ENCODE data around the gene SEPHS2. TPM values are rescaled to one million over a fixed set of nuclear protein-coding genes. Genes with fewer than 3 reads are reported as not detected.

Gene SEPHS2
- total and polyA plus RNA-seq, 2 donors (not counting 3 experiments of a cell fraction or from before 2014, with no cell fraction given) = 22.9 to 32.8 TPM

DNA sequence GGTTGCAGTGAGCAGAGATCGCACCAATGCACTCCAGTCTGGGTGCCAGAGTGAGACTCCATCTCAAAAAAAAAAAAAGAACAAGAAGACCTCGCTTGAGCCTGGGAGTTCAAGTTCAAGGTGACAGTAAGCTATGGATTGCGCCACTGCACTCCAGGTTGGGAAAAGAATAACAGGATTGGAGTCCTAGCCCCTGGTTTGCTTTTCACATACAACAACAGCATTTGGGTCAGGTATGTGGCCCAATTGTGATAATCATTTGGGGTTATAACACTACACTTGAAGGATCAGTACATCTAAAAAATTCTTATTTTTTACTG lies 3.4 kb upstream of the SEPHS2 start:
- H4K20me1 ChIP-seq (replicated peaks; ENCODE audit: control insufficient read depth, extremely low read depth, insufficient read depth, low read length) = no peaks in the 10 kb centered on the region
- H2AFZ ChIP-seq (ENCODE audit: low read depth, low read length) = no peak overlapping the region
- H3K9ac ChIP-seq (replicated peaks; ENCODE audit: extremely low read depth, insufficient read depth, low read length) = no peak overlapping the region
- DNase-seq (ENCODE audit: low read depth, low spot score) (no peak), FAIRE-seq (no peak)
- peaks cover 11% of the 10 kb centered on the region for H3K4me1 ChIP-seq (ENCODE audit: control insufficient read depth, extremely low read depth, insufficient read depth, low read length)
- peaks cover 11% of the 10 kb centered on the region for H3K79me2 ChIP-seq (ENCODE audit: control insufficient read depth, insufficient read depth, low read length)
- H3K9me3 ChIP-seq (replicated peaks; ENCODE audit: control insufficient read depth, insufficient read depth, low read length) = no peaks in the 10 kb centered on the region
- H3K36me3 ChIP-seq (ENCODE audit: control insufficient read depth in 2 of 2, extremely low read depth in 1 of 2, insufficient read depth in 2 of 2, low read length in 2 of 2) = no peaks in the 10 kb centered on the region
- CTCF ChIA-PET = interaction anchor here (0.8 to 5.7 kb wide), 14 partner anchors 20 to 246 kb away, joined by 3 to 47 read pairs (median 5); partner anchors contain the start of genes ZNF689 and ZNF747
- no peaks in the 10 kb centered on the region for H3K9me1 ChIP-seq (replicated peaks; ENCODE audit: control insufficient read depth, extremely low read depth, insufficient read depth, low read length)
- intact Hi-C loops (cut with micrococcal nuclease) = loop anchor here (1.0 to 5.0 kb wide), 6 partner anchors 43 to 243 kb away; partner anchors contain the start of gene ZNF768
- no TSS peak for BruUV-seq (replicated peaks)
- no peak overlapping the region for H3K4me2 ChIP-seq (ENCODE audit: insufficient read depth, low read length)
- H3K4me3 ChIP-seq (replicated peaks in 1 of 3; ENCODE audit: insufficient read depth in 1 of 3, low read depth in 1 of 3, low read length in 3 of 3) = no peak overlapping the region
- POLR2A ChIA-PET = no interaction called here
- dilution Hi-C loops (cut with MboI; ENCODE audit: extremely low pct_ligation_motif_present, low sequenced_read_pairs) = no loop called here
- TF ChIP-seq POLR2A (IDR thresholded peaks at IDR 0.05; ENCODE audit: low read depth, low read length) = no peak
- no peak for TF ChIP-seq CTCF (IDR thresholded peaks at IDR 0.05; ENCODE audit: extremely low read depth in 1 of 2, insufficient read depth in 1 of 2, low read depth in 1 of 2, low read length in 2 of 2)
- H3K27ac ChIP-seq (ENCODE audit: insufficient read depth, low read depth, low read length) = no peak overlapping the region
- H3K27me3 ChIP-seq (ENCODE audit: control insufficient read depth in 2 of 2, insufficient read depth in 2 of 2, low read length in 2 of 2) = no peaks in the 10 kb centered on the region

- Histone ChIP-seq H3K36me3 (ENCODE audit: control insufficient read depth in 2 of 2, extremely low read depth in 1 of 2, insufficient read depth in 2 of 2, low read length in 2 of 2) (no peaks in the 10 kb centered on the region), H3K4me1 (ENCODE audit: control insufficient read depth, extremely low read depth, insufficient read depth, low read length) (peaks cover 11% of the 10 kb centered on the region), H3K9me1 (replicated peaks; ENCODE audit: control insufficient read depth, extremely low read depth, insufficient read depth, low read length) (no peaks in the 10 kb centered on the region), H4K20me1 (replicated peaks; ENCODE audit: control insufficient read depth, extremely low read depth, insufficient read depth, low read length) (no peaks in the 10 kb centered on the region), H3K27me3 (ENCODE audit: control insufficient read depth in 2 of 2, insufficient read depth in 2 of 2, low read length in 2 of 2) (no peaks in the 10 kb centered on the region), H3K27ac (ENCODE audit: insufficient read depth, low read depth, low read length) (no peak overlapping the region), H3K9me3 (replicated peaks; ENCODE audit: control insufficient read depth, insufficient read depth, low read length) (no peaks in the 10 kb centered on the region), H3K4me2 (ENCODE audit: insufficient read depth, low read length) (no peak overlapping the region), H3K9ac (replicated peaks; ENCODE audit: extremely low read depth, insufficient read depth, low read length) (no peak overlapping the region), H3K4me3 (replicated peaks in 1 of 3; ENCODE audit: insufficient read depth in 1 of 3, low read depth in 1 of 3, low read length in 3 of 3) (no peak overlapping the region), H3K79me2 (ENCODE audit: control insufficient read depth, insufficient read depth, low read length) (peaks cover 12% of the 10 kb centered on the region), H2AFZ (ENCODE audit: low read depth, low read length) (no peak overlapping the region)
- dilution Hi-C loops (cut with MboI; ENCODE audit: extremely low pct_ligation_motif_present, low sequenced_read_pairs) = no loop called here
- CTCF ChIA-PET = interaction anchor here (0.5 to 5.7 kb wide), 5 partner anchors 13 to 168 kb away, joined by 3 to 47 read pairs (median 4); no protein-coding TSS in a partner anchor
- POLR2A ChIA-PET = no interaction called here
- DNase-seq (ENCODE audit: low read depth, low spot score) = no peak
- no peak for FAIRE-seq
- TF ChIP-seq FOS (IDR thresholded peaks at IDR 0.05; ENCODE audit: borderline replicate concordance, insufficient read depth, low read length) (no peak), MYC (IDR thresholded peaks at IDR 0.05; ENCODE audit: low read depth, low read length) (no peak), JUN (IDR thresholded peaks at IDR 0.05; ENCODE audit: borderline replicate concordance, insufficient read depth, insufficient read length, low read depth) (no peak), POLR2AphosphoS5 (IDR thresholded peaks at IDR 0.05; ENCODE audit: insufficient read depth, low read depth, low read length) (no peak), CTCF (IDR thresholded peaks at IDR 0.05; ENCODE audit: extremely low read depth in 1 of 2, insufficient read depth in 1 of 2, low read depth in 1 of 2, low read length in 2 of 2) (no peak), GATA2 (IDR thresholded peaks at IDR 0.05; ENCODE audit: insufficient read depth, insufficient read length, low read depth, low read length) (no peak), EZH2 (IDR thresholded peaks at IDR 0.05; ENCODE audit: borderline replicate concordance, low read depth, low read length, severe bottlenecking) (no peak), POLR2A (IDR thresholded peaks at IDR 0.05; ENCODE audit: low read depth, low read length) (no peak)
- TF ChIP-seq, protein P1, sequence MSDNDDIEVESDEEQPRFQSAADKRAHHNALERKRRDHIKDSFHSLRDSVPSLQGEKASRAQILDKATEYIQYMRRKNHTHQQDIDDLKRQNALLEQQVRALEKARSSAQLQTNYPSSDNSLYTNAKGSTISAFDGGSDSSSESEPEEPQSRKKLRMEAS (IDR thresholded peaks at IDR 0.05; ENCODE audit: insufficient read depth, insufficient read length) = no peak
- no TSS peak for BruUV-seq (replicated peaks)
- intact Hi-C loops (cut with micrococcal nuclease) = loop anchor here (2.0 to 5.0 kb wide), 3 partner anchors 45 to 245 kb away; partner anchors contain the start of gene ZNF768
Observed at GRCh38 chr16:30447512-30448226, 2.0 kb upstream of the SEPHS2 start.
